Psoas muscle (tissue), 8 donors: ENCODE data around the gene NTHL1. TPM values are rescaled to one million over a fixed set of nuclear protein-coding genes. Genes with fewer than 3 reads are reported as not detected.
A peak's percentile ranks its signal among the peaks of the same experiment; 100 is the strongest.

Experiments
- ATAC-seq, 4 donors: fragments of 200-7000 bp; cut with Tn5 transposase; one replicate each; pipeline ENCODE4 v1.9.1; 2020; ENCODE audit warnings: moderate library complexity in 3 of 4, mild to moderate bottlenecking in 2 of 4
- DNase-seq, 2 donors: peaks; one replicate each; pipeline ENCODE4 v3.0.0-alpha.2; 2020
- H3K27ac ChIP-seq: fragments of 200-600 bp; one replicate; pipeline ENCODE4 v1.8.0; 2022
- H3K27me3 ChIP-seq, 3 donors: fragments of 200-600 bp in 1 of 3; one replicate each; pipeline versions ENCODE4 v1.6.1 to v1.8.0; 2013 to 2022; ENCODE audit warnings: low read length in 2 of 3, mild to moderate bottlenecking in 2 of 3, moderate library complexity in 1 of 3; ENCODE audit not compliant: insufficient read depth in 3 of 3
- H3K36me3 ChIP-seq, 2 donors: fragments of 200-600 bp in 1 of 2; one replicate each; pipeline versions ENCODE4 v1.6.1 to v1.8.0; 2013 to 2022; ENCODE audit warnings: low read depth in 1 of 2, mild to moderate bottlenecking in 1 of 2, moderate library complexity in 1 of 2; ENCODE audit not compliant: insufficient read depth in 1 of 2
- H3K4me1 ChIP-seq: fragments of 200-600 bp; one replicate; pipeline ENCODE4 v1.8.0; 2022
- H3K4me3 ChIP-seq: fragments of 200-600 bp; one replicate; pipeline ENCODE4 v1.8.0; 2022; ENCODE audit warnings: mild to moderate bottlenecking
- H3K9me3 ChIP-seq: fragments of 200-600 bp; one replicate; pipeline ENCODE4 v1.8.0; 2022
- CTCF ChIP-seq: fragments of 200-600 bp; IDR thresholded peaks from one replicate; pipeline ENCODE4 v1.8.0; 2022; ENCODE audit warnings: antibody characterized with exemption
- WGBS, 3 donors: extraction: QIAGEN DNeasy Blood & Tissue Kit; methylation state at CpG; one replicate each; pipeline versions ENCODE4 v1.1.6 to v1.1.7; 2013; 5-methylcytosine and 5-hydroxymethylcytosine counted together
- intact Hi-C, 2 donors: fragments of 100-400 bp; cut with DNase I; formaldehyde crosslinking; loops; one replicate each; pipeline versions ENCODE4 v1.11.0 to v1.14.2; 2022
- polyA plus RNA-seq, 3 donors: library from polyadenylated mRNA; stranded (reverse); fragments of 200-250 nt; gene quantifications; one replicate each; pipeline ENCODE4 v1.2.3, GENCODE V29; 2013
- total RNA-seq, 4 donors: library from RNA; stranded (reverse); fragmentation: NEBNext Ultra II Directional in 2 of 4; extraction: Animal tissue kit (Norgen Biotek cat#: 25700) in 2 of 4; gene quantifications; one replicate each; pipeline versions ENCODE4 v1.2.1 to v1.2.4, GENCODE V29; 2021 to 2023
- donor health status: healthy with polysubstance abuse.
- donor health status: DM: no; HTN: no; CAD: no; lungs with moderate emphysema.
- donor health status: Bipolar disorder and iron deficiency.
- donor health status: healthy.
- donor health status: DM: yes; HTN: yes; CAD: no.
- donor health status: DM: no; HTN: no; CAD: no.
- donor health status: DM: no; HTN: no; CAD: no.
- donor health status: DM: yes; HTN: yes; CAD: no.

Gene NTHL1
- total and polyA plus RNA-seq, 7 donors, result 3.1 to 17.7 (median 8.0) TPM

GRCh38 chr16:2084895-2085625 is 37.4 kb upstream of the NTHL1 start:
- 87 to 89% (median 89%) methylated on average over 29 of the region's 29 CpGs for WGBS, 3 donors
- Histone ChIP-seq H3K4me1 (peaks cover 7% of the 10 kb centered on the region), H3K27ac (no peak overlapping the region), H3K36me3 (peaks cover 0 to 98% of the 10 kb centered on the region in 2 donors), H3K9me3 (no peaks in the 10 kb centered on the region), H3K4me3 (no peak overlapping the region), H3K27me3 (no peaks in the 10 kb centered on the region)
- intact Hi-C loops, result no loop called here
- ATAC-seq, result no peak
- no peak for TF ChIP-seq CTCF
- no peak for DNase-seq

DNA sequence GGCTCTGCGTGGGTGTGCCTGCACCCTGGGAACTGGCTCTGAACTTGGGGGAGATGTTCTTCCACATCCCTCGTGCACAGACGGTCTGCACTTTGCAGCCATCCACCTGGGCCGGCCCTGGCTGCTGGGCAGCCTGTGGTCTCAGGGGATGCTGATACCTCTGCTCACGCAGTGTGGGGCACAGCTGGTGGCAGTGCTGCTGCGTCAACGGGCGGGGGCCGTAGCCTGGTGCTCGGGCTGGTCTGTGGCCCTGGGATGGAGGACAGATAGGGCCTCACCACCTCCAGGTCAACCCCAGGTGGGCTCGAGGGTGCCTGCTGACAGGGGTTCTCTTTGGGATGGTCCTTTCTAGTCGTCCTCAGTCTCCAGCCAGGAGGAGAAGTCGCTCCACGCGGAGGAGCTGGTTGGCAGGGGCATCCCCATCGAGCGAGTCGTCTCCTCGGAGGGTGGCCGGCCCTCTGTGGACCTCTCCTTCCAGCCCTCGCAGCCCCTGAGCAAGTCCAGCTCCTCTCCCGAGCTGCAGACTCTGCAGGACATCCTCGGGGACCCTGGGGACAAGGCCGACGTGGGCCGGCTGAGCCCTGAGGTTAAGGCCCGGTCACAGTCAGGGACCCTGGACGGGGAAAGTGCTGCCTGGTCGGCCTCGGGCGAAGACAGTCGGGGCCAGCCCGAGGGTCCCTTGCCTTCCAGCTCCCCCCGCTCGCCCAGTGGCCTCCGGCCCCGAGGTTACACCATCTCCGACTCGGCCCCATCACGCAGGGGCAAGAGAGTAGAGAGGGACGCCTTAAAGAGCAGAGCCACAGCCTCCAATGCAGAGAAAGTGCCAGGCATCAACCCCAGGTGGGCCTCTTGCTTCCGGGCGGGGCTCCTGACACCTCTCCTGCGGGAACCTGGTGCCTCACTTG is 36.5 kb upstream of the NTHL1 start:
- Histone ChIP-seq H3K36me3 (peaks cover 0 to 99% of the 10 kb centered on the region in 2 donors), H3K4me3 (no peak overlapping the region), H3K27ac (peak overlapping the region; percentile 4), H3K27me3 (no peaks in the 10 kb centered on the region), H3K9me3 (no peaks in the 10 kb centered on the region), H3K4me1 (no peaks in the 10 kb centered on the region)
- no peak for ATAC-seq
- intact Hi-C loops, result no loop called here
- DNase-seq, result no peak
- TF ChIP-seq CTCF, result no peak
- WGBS, 3 donors, result 86 to 90% (median 89%) methylated on average over 44 of the region's 44 CpGs

GRCh38 chr16:2083409-2083808 is 35.8 kb upstream of the NTHL1 start:
- peaks cover 0 to 99% of the 10 kb centered on the region in 2 donors for H3K36me3 ChIP-seq
- no peaks in the 10 kb centered on the region for H3K9me3 ChIP-seq
- H3K27ac ChIP-seq, result peak overlapping the region; percentile 4
- intact Hi-C loops, result no loop called here
- ATAC-seq (no peak), DNase-seq (no peak)
- no peak overlapping the region for H3K4me3 ChIP-seq
- H3K27me3 ChIP-seq, result no peaks in the 10 kb centered on the region
- H3K4me1 ChIP-seq, result no peaks in the 10 kb centered on the region
- WGBS, 3 donors, result 84 to 88% (median 84%) methylated on average over 18 to 19 of the region's 19 CpGs
- TF ChIP-seq CTCF, result no peak

DNA sequence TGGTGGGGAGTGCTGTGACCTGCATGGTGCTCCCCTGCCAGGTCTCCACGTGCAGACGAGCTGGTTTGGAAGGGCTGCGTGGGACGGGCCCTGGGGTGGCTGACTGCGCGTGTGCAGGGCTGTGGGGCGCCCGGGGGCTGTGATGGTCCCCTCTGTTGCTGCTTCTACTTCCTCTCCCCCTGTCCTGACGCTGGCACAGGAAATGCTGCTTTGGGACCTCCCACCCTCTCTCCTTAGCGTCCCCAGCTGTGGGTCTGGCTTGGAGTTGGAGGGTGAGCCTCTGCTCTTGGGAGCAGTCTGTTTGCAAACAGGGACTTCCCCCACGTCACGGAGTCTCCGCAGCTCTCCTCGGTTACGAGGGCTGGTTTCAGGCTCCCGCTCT is 35.3 kb upstream of the NTHL1 start:
- intact Hi-C loops, result no loop called here
- no peak for DNase-seq

More for the DNA sequence above, 35.3 kb upstream of the NTHL1 start:
- WGBS, 3 donors, result 76 to 81% (median 80%) methylated on average over 16 of the region's 16 CpGs
- no peaks in the 10 kb centered on the region for H3K9me3 ChIP-seq
- peaks cover 0 to 98% of the 10 kb centered on the region in 2 donors for H3K36me3 ChIP-seq
- ATAC-seq, result no peak
- no peak for TF ChIP-seq CTCF
- no peaks in the 10 kb centered on the region for H3K4me1 ChIP-seq
- H3K27me3 ChIP-seq, result no peaks in the 10 kb centered on the region
- H3K4me3 ChIP-seq, result no peak overlapping the region
- H3K27ac ChIP-seq, result no peak overlapping the region
